ENCODE measurements around the gene TGFBR3. TPM values are rescaled to one million over a fixed set of nuclear protein-coding genes. Genes with fewer than 3 reads are reported as not detected.

The TGFBR3 gene
- total and polyA plus RNA-seq, 2 of the 8 experiments (the other 6 are each of a cell fraction or from before 2014, with no cell fraction given): 2.0 to 6.1 TPM

GRCh38 chr1:91763252-91763651, 122.7 kb downstream of the TGFBR3 start (continued):
- TF ChIP-seq CHD7 (IDR thresholded peaks at IDR 0.05; ENCODE audit: insufficient replicate concordance, low read length) (no peak), EZH2 (IDR thresholded peaks at IDR 0.05; ENCODE audit: low read depth, low read length, severe bottlenecking) (no peak), RFX5 (IDR thresholded peaks at IDR 0.05; ENCODE audit: borderline replicate concordance, low read depth, low read length) (no peak), CEBPB (IDR thresholded peaks at IDR 0.05; ENCODE audit: low read depth, low read length) (no peak), MAFK (IDR thresholded peaks at IDR 0.05; ENCODE audit: low read depth, low read length) (no peak), CHD2 (IDR thresholded peaks at IDR 0.05; ENCODE audit: low read length) (no peak), EP300 (IDR thresholded peaks at IDR 0.05; ENCODE audit: borderline replicate concordance in 1 of 2, low read depth in 2 of 2, low read length in 2 of 2) (no peak), RNF2 (IDR thresholded peaks at IDR 0.05; ENCODE audit: borderline replicate concordance, low read depth, low read length, missing control alignments, poor library complexity, severe bottlenecking) (no peak)

All from H1 (cell line).